LNCaP clone FGC (cell line): ENCODE measurements around the gene SHC2.

Experiments used
- DNase-seq: peaks from one replicate; pipeline ENCODE4 v3.0.0-alpha.2; 2011; ENCODE audit warnings: low read depth
- H3K4me3 ChIP-seq: 2 replicates; pipeline ENCODE4 v1.5.1; 2011; ENCODE audit warnings: mild to moderate bottlenecking, low read depth, low read length, control low read depth
- TF ChIP-seq, protein P1 (sequence below): IDR thresholded peaks from 2 replicates; pipeline ENCODE4 v1.5.1; 2012; ENCODE audit warnings: mild to moderate bottlenecking; ENCODE audit not compliant: control insufficient read depth, insufficient read depth; ENCODE audit errors: extremely low read depth

SHC2 gene

DNA sequence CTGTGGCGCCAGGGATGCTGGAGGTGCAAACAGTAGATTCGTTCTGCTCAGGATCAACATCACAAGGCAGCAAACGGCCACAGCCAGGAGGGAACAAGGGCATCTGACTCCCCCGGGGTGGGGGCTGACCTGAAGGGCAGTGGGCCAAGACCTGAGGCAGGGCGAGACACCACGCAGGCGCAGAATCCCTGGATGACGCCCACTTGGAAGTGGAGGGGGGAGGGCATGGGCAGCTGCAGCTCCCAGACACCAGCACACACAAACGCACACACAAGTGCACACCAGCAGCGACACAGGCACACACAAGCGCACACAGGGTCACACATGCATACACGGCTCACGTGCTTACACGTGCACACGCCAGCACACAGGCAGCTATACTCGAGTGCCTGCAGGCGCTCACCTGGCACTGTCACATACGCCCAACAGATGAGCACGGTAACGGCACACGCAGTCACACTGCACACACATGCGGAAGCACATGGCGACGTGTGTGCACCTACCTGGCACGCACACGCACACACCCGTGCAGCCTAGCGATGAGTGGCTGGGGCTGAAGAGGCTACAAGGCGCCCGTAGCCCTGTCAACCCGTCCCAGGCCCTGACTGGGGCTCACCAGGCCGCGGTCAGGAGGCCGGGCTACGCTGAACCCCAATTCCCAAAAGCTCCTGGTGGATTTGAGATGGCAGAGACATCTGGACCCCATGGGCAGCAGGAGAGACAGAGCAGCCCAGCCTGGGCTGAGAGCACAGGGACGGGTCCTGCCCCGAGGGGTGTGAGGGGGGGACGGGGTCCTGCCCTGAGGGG, 57.4 kb downstream of the SHC2 start:
- TF ChIP-seq, protein P1, sequence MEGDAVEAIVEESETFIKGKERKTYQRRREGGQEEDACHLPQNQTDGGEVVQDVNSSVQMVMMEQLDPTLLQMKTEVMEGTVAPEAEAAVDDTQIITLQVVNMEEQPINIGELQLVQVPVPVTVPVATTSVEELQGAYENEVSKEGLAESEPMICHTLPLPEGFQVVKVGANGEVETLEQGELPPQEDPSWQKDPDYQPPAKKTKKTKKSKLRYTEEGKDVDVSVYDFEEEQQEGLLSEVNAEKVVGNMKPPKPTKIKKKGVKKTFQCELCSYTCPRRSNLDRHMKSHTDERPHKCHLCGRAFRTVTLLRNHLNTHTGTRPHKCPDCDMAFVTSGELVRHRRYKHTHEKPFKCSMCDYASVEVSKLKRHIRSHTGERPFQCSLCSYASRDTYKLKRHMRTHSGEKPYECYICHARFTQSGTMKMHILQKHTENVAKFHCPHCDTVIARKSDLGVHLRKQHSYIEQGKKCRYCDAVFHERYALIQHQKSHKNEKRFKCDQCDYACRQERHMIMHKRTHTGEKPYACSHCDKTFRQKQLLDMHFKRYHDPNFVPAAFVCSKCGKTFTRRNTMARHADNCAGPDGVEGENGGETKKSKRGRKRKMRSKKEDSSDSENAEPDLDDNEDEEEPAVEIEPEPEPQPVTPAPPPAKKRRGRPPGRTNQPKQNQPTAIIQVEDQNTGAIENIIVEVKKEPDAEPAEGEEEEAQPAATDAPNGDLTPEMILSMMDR = no peak
- no peak overlapping the region for H3K4me3 ChIP-seq
- no peak for DNase-seq

DNA sequence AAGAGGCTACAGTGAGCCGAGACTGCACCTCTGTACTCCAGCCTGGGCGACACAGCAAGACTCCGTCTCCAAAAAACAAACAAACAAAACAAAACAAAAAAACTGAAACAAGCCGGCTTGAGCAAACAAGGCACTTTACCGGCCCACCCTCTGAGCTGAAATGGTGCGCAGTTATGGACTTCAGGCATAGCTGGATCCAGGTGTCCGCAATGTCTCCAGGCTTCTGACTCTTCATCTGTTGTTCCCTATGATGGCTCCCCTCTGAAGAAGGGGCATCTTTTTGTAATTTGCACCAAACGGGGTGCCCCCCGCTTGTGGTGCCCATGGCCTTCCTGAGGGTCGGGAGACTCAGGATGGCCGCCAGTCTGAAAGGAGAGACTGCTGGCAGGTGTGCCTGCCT, 58.0 kb downstream of the SHC2 start:
- H3K4me3 ChIP-seq = no peak overlapping the region
- TF ChIP-seq, protein P1 = no peak
- no peak for DNase-seq

DNA sequence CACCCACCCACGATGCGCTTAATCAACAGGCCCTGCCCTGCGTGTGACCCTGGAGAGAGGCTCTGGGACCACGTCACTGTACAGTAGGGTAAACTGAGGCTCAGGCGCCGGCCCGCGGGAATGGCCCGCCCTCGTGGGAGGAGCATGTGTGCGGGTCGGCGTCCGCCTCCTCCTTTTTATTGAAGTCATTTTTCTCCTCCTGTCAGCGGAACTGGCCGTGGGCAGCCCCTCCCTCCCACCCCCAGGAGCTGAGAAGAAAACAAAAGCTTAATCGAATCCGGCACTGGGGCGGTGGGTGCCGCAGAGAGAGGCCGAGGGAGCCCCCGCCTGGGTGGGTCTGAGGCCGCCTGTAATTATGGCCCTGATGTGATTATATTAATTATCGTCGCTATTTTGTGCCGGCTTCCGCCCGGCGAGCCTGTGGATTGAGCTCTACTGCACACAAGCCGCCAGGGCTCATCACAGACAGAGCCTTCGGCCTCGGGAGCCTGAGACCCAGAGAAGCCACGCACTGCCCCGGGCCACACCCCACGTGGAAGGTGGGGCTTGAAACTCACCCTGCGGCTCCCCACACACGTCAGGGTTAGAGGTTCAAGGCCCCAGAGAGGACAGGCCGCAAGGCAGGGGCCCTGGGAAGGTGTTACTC, 58.8 kb downstream of the SHC2 start:
- H3K4me3 ChIP-seq = no peak overlapping the region
- no peak for DNase-seq
- TF ChIP-seq, protein P1 = no peak

DNA sequence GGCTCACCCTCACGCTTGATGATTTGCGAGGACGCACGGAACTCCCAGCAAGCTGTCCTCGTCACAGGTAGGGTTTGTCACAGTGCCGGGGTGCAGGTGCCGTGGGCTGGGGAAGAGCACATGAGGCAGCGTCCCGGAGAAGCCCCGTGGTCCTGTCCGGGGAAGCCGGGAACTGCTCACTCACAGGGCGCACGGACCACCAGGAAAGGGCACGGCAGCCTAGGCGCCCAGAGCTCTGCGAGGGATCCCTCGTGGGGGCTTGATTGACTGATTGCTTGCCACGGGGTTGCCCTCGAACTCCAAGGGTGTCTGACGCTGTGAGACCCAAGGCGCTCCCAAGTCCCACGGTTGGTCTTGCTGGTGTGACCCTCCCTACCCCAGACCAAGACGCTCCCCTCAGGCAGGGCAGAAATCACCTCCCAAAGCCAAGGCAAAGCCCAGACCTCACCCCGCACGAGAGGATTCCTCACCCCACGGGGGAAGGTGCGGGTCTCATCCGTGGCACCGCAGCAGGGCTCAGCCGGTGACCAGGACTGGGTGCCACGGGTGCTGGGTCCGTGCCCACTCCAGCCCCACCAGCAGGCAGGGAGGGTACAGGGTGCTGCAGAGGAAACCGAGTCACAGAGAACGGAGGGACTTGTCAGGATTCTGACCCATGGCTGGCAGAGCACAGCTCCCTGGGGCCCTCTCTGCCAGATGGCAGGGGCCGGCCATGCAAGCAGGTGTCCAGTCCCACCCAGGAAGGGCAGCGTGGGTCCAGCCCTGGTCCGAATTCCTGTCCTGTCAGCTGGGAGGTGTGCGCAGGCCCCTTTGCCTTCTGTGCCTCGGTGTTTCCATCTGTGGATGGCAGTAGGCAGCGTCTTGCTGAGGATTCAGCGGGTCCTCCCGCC, 59.6 kb downstream of the SHC2 start:
- H3K4me3 ChIP-seq = no peak overlapping the region
- DNase-seq = no peak
- TF ChIP-seq, protein P1 = no peak

DNA sequence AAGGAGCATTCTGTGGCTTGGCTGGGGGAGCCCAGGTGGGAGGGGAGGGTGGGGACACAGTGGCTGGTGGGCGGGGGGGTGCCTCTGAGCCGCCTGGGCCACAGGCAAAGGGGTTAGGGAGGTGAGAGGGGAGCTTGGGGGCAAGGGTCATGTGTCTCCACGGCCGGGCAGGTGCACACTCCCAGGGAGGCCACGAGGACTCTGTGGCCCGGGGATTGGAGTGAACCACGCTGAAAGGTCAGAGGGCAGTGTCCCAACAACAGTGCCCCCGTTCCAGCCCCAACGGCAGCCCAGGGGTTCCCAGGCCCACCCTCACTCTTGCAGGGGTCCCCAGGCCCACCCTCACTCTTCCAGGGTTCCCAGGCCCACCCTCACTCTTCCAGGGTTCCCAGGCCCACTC, 61.5 kb downstream of the SHC2 start:
- TF ChIP-seq, protein P1 = no peak
- DNase-seq = no peak
- no peak overlapping the region for H3K4me3 ChIP-seq

DNA sequence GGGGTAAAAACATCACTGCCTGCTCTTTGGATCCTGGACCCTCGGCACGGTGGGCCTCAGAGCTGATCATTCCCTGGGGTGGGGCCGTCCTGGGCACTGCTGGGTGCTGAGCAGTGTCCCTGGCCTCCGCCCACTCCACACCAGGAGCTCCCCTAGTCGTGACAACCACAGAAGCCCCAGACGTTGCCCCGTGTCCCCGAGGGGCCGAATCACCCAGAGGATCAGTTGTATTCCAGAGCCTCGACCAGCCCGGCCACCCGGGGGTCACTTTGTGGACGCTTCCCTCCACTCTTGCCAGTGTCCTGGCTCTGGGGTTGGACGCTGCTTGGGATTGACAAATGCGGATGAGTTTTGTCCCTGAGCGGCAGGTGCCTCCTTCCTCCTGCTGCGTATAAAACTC, 62.1 kb downstream of the SHC2 start:
- H3K4me3 ChIP-seq = no peak overlapping the region
- DNase-seq = no peak
- TF ChIP-seq, protein P1 = no peak
